HG03095 (cell line): ENCODE measurements around the gene KRTAP5-10.
"Not testable (repeated sequence)": the region's sequence is repeated elsewhere in the genome, so short reads cannot be mapped to it uniquely, and the experiment has no call there.

Experiments
- ATAC-seq: cut with Tn5 transposase; IDR thresholded peaks from one replicate; pipeline ENCODE4 v1.9.1; 2021; ENCODE audit warnings: moderate library complexity; ENCODE audit not compliant: unreplicated experiment

Gene KRTAP5-10

GRCh38 chr11:71607520-71608216, 42.3 kb downstream of the KRTAP5-10 start:
- not testable (repeated sequence) for ATAC-seq

- not testable (repeated sequence) for ATAC-seq
Observed at GRCh38 chr11:71608272-71608671, 42.9 kb downstream of the KRTAP5-10 start.

GRCh38 chr11:71611218-71611910, 46.0 kb downstream of the KRTAP5-10 start:
- not testable (repeated sequence) for ATAC-seq

- ATAC-seq = not testable (repeated sequence)
Observed at GRCh38 chr11:71613931-71614330, 48.6 kb downstream of the KRTAP5-10 start.

GRCh38 chr11:71614366-71614917, 49.1 kb downstream of the KRTAP5-10 start:
- not testable (repeated sequence) for ATAC-seq

GRCh38 chr11:71615003-71615402, 49.6 kb downstream of the KRTAP5-10 start:
- ATAC-seq = not testable (repeated sequence)
